Esophagus squamous epithelium (tissue), 4 donors: Measurements from ENCODE around the gene DAPK1.

Experiments
- CTCF ChIP-seq, 6 experiments: fragments of 450-650 bp in 4 of 6; fragments of 200-600 bp in 2 of 6; sonication (generic) in 2 of 6; IDR thresholded peaks; one replicate each; pipeline ENCODE4 v1.5.1; 2016 to 2019; ENCODE audit warnings: antibody characterized with exemption in 6 of 6, mild to moderate bottlenecking in 4 of 6, moderate library complexity in 4 of 6
- POLR2A ChIP-seq, 4 donors: fragments of 450-650 bp; IDR thresholded peaks; one replicate each; pipeline ENCODE4 v1.6.1; 2017; ENCODE audit warnings: antibody characterized with exemption in 4 of 4, mild to moderate bottlenecking in 4 of 4, moderate library complexity in 3 of 4

- TF ChIP-seq CTCF (IDR thresholded peaks at IDR 0.05) (no peak), POLR2A (IDR thresholded peaks at IDR 0.05) (no peak)
These were observed 75.1 kb downstream of the DAPK1 start for GRCh38 chr9:87572719-87573118.
